ENCODE results near the gene DEFB123. TPM values are rescaled to one million over a fixed set of nuclear protein-coding genes. Genes with fewer than 3 reads are reported as not detected.

DEFB123 gene
- not detected for total RNA-seq

GRCh38 chr20:31440012-31440659 is at the start of gene DEFB123:
Gene DEFB123, plus strand, starts transcription at chr20:31440632. Its CDS starts 67 bp downstream, at chr20:31440699.
- TF ChIP-seq, protein P1, sequence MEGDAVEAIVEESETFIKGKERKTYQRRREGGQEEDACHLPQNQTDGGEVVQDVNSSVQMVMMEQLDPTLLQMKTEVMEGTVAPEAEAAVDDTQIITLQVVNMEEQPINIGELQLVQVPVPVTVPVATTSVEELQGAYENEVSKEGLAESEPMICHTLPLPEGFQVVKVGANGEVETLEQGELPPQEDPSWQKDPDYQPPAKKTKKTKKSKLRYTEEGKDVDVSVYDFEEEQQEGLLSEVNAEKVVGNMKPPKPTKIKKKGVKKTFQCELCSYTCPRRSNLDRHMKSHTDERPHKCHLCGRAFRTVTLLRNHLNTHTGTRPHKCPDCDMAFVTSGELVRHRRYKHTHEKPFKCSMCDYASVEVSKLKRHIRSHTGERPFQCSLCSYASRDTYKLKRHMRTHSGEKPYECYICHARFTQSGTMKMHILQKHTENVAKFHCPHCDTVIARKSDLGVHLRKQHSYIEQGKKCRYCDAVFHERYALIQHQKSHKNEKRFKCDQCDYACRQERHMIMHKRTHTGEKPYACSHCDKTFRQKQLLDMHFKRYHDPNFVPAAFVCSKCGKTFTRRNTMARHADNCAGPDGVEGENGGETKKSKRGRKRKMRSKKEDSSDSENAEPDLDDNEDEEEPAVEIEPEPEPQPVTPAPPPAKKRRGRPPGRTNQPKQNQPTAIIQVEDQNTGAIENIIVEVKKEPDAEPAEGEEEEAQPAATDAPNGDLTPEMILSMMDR (IDR thresholded peaks at IDR 0.05) = no peak
- no peak for TF ChIP-seq POLR2A (IDR thresholded peaks at IDR 0.05)
- no peaks in the 10 kb centered on the region for H3K9me3 ChIP-seq
- DNase-seq = no peak
- no peak within 1 kb of the TSS for H3K4me3 ChIP-seq
- H3K4me1 ChIP-seq = no peaks in the 10 kb centered on the region
- no peaks in the 10 kb centered on the region for H3K27me3 ChIP-seq
- H3K36me3 ChIP-seq = no peaks in the 10 kb centered on the region
- H3K27ac ChIP-seq = no peak within 1 kb of the TSS

- no peak overlapping the region for H3K27ac ChIP-seq
- H3K27me3 ChIP-seq = no peaks in the 10 kb centered on the region
- H3K4me1 ChIP-seq = no peaks in the 10 kb centered on the region
- H3K9me3 ChIP-seq = no peaks in the 10 kb centered on the region
- TF ChIP-seq, protein P1 (IDR thresholded peaks at IDR 0.05) = no peak
- no peak for TF ChIP-seq POLR2A (IDR thresholded peaks at IDR 0.05)
- DNase-seq = no peak
- H3K36me3 ChIP-seq = no peaks in the 10 kb centered on the region
- no peak overlapping the region for H3K4me3 ChIP-seq
These were observed 47.6 kb upstream of the DEFB123 start for GRCh38 chr20:31392836-31393235.

GRCh38 chr20:31394900-31395299 is 45.5 kb upstream of the DEFB123 start:
- TF ChIP-seq, protein P1 (IDR thresholded peaks at IDR 0.05) = no peak
- TF ChIP-seq POLR2A (IDR thresholded peaks at IDR 0.05) = no peak
- Histone ChIP-seq H3K27me3 (no peaks in the 10 kb centered on the region), H3K4me1 (no peaks in the 10 kb centered on the region), H3K4me3 (no peak overlapping the region), H3K36me3 (no peaks in the 10 kb centered on the region), H3K9me3 (no peaks in the 10 kb centered on the region), H3K27ac (no peak overlapping the region)
- no peak for DNase-seq

- DNase-seq = no peak
- H3K27ac ChIP-seq = no peak overlapping the region
- no peak for TF ChIP-seq POLR2A (IDR thresholded peaks at IDR 0.05)
- TF ChIP-seq, protein P1 (IDR thresholded peaks at IDR 0.05) = no peak
These were observed 36.5 kb upstream of the DEFB123 start for GRCh38 chr20:31403886-31404285.

DNA sequence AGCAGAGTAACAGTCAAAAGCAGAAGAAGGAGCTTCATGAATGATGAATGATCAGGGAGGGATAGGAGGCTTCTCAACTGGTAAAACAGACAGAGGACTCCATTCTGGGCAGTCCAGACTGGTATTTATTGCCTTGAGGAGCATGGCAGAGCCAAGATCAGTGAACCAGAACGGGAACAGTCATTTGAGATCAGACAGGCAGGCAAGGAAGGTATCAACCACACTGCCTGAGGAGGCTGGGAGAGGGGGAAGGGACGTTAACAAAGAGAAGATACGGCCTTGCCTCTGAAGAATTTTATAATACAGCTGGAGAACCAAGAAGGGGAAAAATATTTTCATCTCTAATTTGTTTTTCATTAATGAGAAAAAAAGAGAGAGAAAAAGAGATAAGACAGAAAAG is 34.3 kb upstream of the DEFB123 start, which contains the start of gene DEFB121:
TSS of gene DEFB121 (minus strand) at position 101 of the 400 bp plus-strand sequence. CDS start at position 38, 63 bp downstream.
- TF ChIP-seq POLR2A (IDR thresholded peaks at IDR 0.05) = no peak
- TF ChIP-seq, protein P1 (IDR thresholded peaks at IDR 0.05) = no peak
- no peaks in the 10 kb centered on the region for H3K9me3 ChIP-seq
- no peak within 1 kb of the TSS for H3K4me3 ChIP-seq
- H3K27me3 ChIP-seq = no peaks in the 10 kb centered on the region
- DNase-seq = no peak
- H3K36me3 ChIP-seq = no peaks in the 10 kb centered on the region
- no peaks in the 10 kb centered on the region for H3K4me1 ChIP-seq
- H3K27ac ChIP-seq = no peak within 1 kb of the TSS

More at GRCh38 chr20:31403886-31404285, 36.5 kb upstream of the DEFB123 start:
- no peaks in the 10 kb centered on the region for H3K4me1 ChIP-seq
- no peaks in the 10 kb centered on the region for H3K9me3 ChIP-seq
- H3K27me3 ChIP-seq = no peaks in the 10 kb centered on the region
- no peaks in the 10 kb centered on the region for H3K36me3 ChIP-seq
- H3K4me3 ChIP-seq = no peak overlapping the region

Data from Peyer's patch (tissue), 4 donors.